Type B pancreatic cell (in vitro differentiated cells): ENCODE results near the gene CCNY. TPM values are rescaled to one million over a fixed set of nuclear protein-coding genes. Genes with fewer than 3 reads are reported as not detected.

Source experiments
- DNase-seq: peaks from one replicate; pipeline ENCODE4 v3.0.0; 2021; ENCODE audit warnings: mixed read lengths; ENCODE audit not compliant: unreplicated experiment; ENCODE audit errors: extremely low spot score
- H3K27ac Mint-ChIP-seq: 2 replicates; pipeline ENCODE4 v1.8.0; 2021; ENCODE audit warnings: mild to moderate bottlenecking, mixed read lengths
- H3K27me3 Mint-ChIP-seq: 2 replicates; pipeline ENCODE4 v1.8.0; 2021; ENCODE audit warnings: mixed read lengths
- H3K36me3 Mint-ChIP-seq: 2 replicates; pipeline ENCODE4 v1.8.0; 2021; ENCODE audit warnings: mixed read lengths
- H3K4me1 Mint-ChIP-seq: one replicate; pipeline ENCODE4 v1.8.0; 2021; ENCODE audit warnings: mixed read lengths; ENCODE audit not compliant: unreplicated experiment
- H3K4me3 Mint-ChIP-seq: 2 replicates; pipeline ENCODE4 v1.8.0; 2021; ENCODE audit warnings: mild to moderate bottlenecking, mixed read lengths
- H3K9me3 Mint-ChIP-seq: 2 replicates; pipeline ENCODE4 v1.8.0; 2021; ENCODE audit warnings: mixed read lengths
- CTCF ChIP-seq: fragments of 200-600 bp; sonication (generic); conservative IDR thresholded peaks from 2 replicates; pipeline ENCODE4 v1.5.0; 2021; ENCODE audit warnings: antibody characterized with exemption, mild to moderate bottlenecking
- total RNA-seq: library from RNA; stranded (reverse); gene quantifications from 2 replicates; pipeline ENCODE4 v1.2.1, GENCODE V29; 2021; ENCODE audit warnings: low replicate concordance

Gene CCNY
- total RNA-seq, 1 donor from 2014 or later = 74.6 TPM

GRCh38 chr10:35487336-35488034 lies 151.2 kb downstream of the CCNY start:
- Mint-ChIP-seq H3K4me1 (peaks cover 6% of the 10 kb centered on the region), H3K27ac (no peak overlapping the region), H3K4me3 (no peak overlapping the region), H3K9me3 (no peaks in the 10 kb centered on the region), H3K27me3 (no peaks in the 10 kb centered on the region), H3K36me3 (peaks cover 38% of the 10 kb centered on the region)
- DNase-seq = no peak
- no peak for TF ChIP-seq CTCF

GRCh38 chr10:35488228-35488627 lies 151.9 kb downstream of the CCNY start:
- H3K4me1 Mint-ChIP-seq = peaks cover 14% of the 10 kb centered on the region
- DNase-seq = no peak
- no peaks in the 10 kb centered on the region for H3K27me3 Mint-ChIP-seq
- H3K36me3 Mint-ChIP-seq = peaks cover 38% of the 10 kb centered on the region
- TF ChIP-seq CTCF = no peak
- H3K9me3 Mint-ChIP-seq = no peaks in the 10 kb centered on the region
- H3K4me3 Mint-ChIP-seq = no peak overlapping the region
- H3K27ac Mint-ChIP-seq = no peak overlapping the region

GRCh38 chr10:35492386-35493195 lies 156.3 kb downstream of the CCNY start:
- H3K4me1 Mint-ChIP-seq = peaks cover 26% of the 10 kb centered on the region
- H3K36me3 Mint-ChIP-seq = peaks cover 13% of the 10 kb centered on the region
- TF ChIP-seq CTCF = no peak
- no peak overlapping the region for H3K4me3 Mint-ChIP-seq
- H3K9me3 Mint-ChIP-seq = no peaks in the 10 kb centered on the region
- H3K27me3 Mint-ChIP-seq = no peaks in the 10 kb centered on the region
- no peak for DNase-seq
- H3K27ac Mint-ChIP-seq = peak overlapping the region; percentile 29

- H3K36me3 Mint-ChIP-seq = peaks cover 13% of the 10 kb centered on the region
- no peaks in the 10 kb centered on the region for H3K27me3 Mint-ChIP-seq
- no peak for DNase-seq
- H3K4me1 Mint-ChIP-seq = peaks cover 26% of the 10 kb centered on the region
- no peaks in the 10 kb centered on the region for H3K9me3 Mint-ChIP-seq
- H3K27ac Mint-ChIP-seq = peak overlapping the region; percentile 29
- H3K4me3 Mint-ChIP-seq = no peak overlapping the region
- no peak for TF ChIP-seq CTCF
Measured at GRCh38 chr10:35493196-35494118, 157.1 kb downstream of the CCNY start.

GRCh38 chr10:35495521-35496119 lies 159.3 kb downstream of the CCNY start:
- DNase-seq = no peak
- no peak for TF ChIP-seq CTCF
- no peak overlapping the region for H3K4me3 Mint-ChIP-seq
- no peaks in the 10 kb centered on the region for H3K27me3 Mint-ChIP-seq
- peaks cover 26% of the 10 kb centered on the region for H3K4me1 Mint-ChIP-seq
- H3K36me3 Mint-ChIP-seq = peaks cover 8% of the 10 kb centered on the region
- no peaks in the 10 kb centered on the region for H3K9me3 Mint-ChIP-seq
- H3K27ac Mint-ChIP-seq = no peak overlapping the region
